MV-4-11 (cell line): ENCODE data around the gene SOCS6.
"Not testable (repeated sequence)": the region's sequence is repeated elsewhere in the genome, so short reads cannot be mapped to it uniquely, and the experiment has no call there.

Experiments
- DNase-seq: peaks from one replicate; lab custom pipeline; 2025; lab: John Stamatoyannopoulos, UW

The SOCS6 gene

GRCh38 chr18:70322928-70323327 lies 34.1 kb downstream of the SOCS6 start:
- DNase-seq, result no peak

GRCh38 chr18:70324897-70325296 lies 36.1 kb downstream of the SOCS6 start:
- DNase-seq, result no peak

- DNase-seq, result no peak
Measured at GRCh38 chr18:70326255-70326654, 37.4 kb downstream of the SOCS6 start.

GRCh38 chr18:70328169-70328568 lies 39.3 kb downstream of the SOCS6 start:
- no peak for DNase-seq

GRCh38 chr18:70329071-70329470 lies 40.2 kb downstream of the SOCS6 start:
- DNase-seq, result peak; percentile 44

- DNase-seq, result no peak
Measured at GRCh38 chr18:70330887-70331286, 42.0 kb downstream of the SOCS6 start.

- DNase-seq, result no peak
Measured at GRCh38 chr18:70331456-70332097, 42.7 kb downstream of the SOCS6 start.

- DNase-seq, result no peak
Measured at GRCh38 chr18:70332694-70333093, 43.8 kb downstream of the SOCS6 start.

GRCh38 chr18:70333316-70333715 lies 44.5 kb downstream of the SOCS6 start:
- DNase-seq, result no peak

- DNase-seq, result no peak
Measured at GRCh38 chr18:70333757-70334156, 44.9 kb downstream of the SOCS6 start.

GRCh38 chr18:70334264-70334663 lies 45.4 kb downstream of the SOCS6 start:
- DNase-seq, result no peak

GRCh38 chr18:70334728-70335329 lies 46.0 kb downstream of the SOCS6 start:
- DNase-seq, result no peak

GRCh38 chr18:70335892-70336726 lies 47.3 kb downstream of the SOCS6 start:
- DNase-seq, result no peak

- DNase-seq, result peak; percentile 46
Measured at GRCh38 chr18:70337139-70337972, 48.5 kb downstream of the SOCS6 start.

GRCh38 chr18:70338890-70339289 lies 50.0 kb downstream of the SOCS6 start:
- DNase-seq, result no peak

GRCh38 chr18:70339915-70340314 lies 51.1 kb downstream of the SOCS6 start:
- DNase-seq, result no peak

GRCh38 chr18:70348481-70348880 lies 59.6 kb downstream of the SOCS6 start:
- not testable (repeated sequence) for DNase-seq

GRCh38 chr18:70349316-70349715 lies 60.5 kb downstream of the SOCS6 start:
- no peak for DNase-seq

- no peak for DNase-seq
Measured at GRCh38 chr18:70354080-70354479, 65.2 kb downstream of the SOCS6 start.

GRCh38 chr18:70354771-70355170 lies 65.9 kb downstream of the SOCS6 start:
- DNase-seq, result no peak

- no peak for DNase-seq
Measured at GRCh38 chr18:70355620-70356385, 67.0 kb downstream of the SOCS6 start.

- not testable (repeated sequence) for DNase-seq
Measured at GRCh38 chr18:70358105-70358406, 69.2 kb downstream of the SOCS6 start.
